Hematopoietic multipotent progenitor cell treated with erythropoietin and hydrocortisone succinate and interleukin-3 and kit ligand, for 6 days (in vitro differentiated cells): ENCODE measurements around the gene USB1.

Experiments
- DNase-seq: peaks from one replicate; pipeline ENCODE4 v3.0.0-alpha.2; 2015

Gene USB1, protein sequence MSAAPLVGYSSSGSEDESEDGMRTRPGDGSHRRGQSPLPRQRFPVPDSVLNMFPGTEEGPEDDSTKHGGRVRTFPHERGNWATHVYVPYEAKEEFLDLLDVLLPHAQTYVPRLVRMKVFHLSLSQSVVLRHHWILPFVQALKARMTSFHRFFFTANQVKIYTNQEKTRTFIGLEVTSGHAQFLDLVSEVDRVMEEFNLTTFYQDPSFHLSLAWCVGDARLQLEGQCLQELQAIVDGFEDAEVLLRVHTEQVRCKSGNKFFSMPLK

DNA sequence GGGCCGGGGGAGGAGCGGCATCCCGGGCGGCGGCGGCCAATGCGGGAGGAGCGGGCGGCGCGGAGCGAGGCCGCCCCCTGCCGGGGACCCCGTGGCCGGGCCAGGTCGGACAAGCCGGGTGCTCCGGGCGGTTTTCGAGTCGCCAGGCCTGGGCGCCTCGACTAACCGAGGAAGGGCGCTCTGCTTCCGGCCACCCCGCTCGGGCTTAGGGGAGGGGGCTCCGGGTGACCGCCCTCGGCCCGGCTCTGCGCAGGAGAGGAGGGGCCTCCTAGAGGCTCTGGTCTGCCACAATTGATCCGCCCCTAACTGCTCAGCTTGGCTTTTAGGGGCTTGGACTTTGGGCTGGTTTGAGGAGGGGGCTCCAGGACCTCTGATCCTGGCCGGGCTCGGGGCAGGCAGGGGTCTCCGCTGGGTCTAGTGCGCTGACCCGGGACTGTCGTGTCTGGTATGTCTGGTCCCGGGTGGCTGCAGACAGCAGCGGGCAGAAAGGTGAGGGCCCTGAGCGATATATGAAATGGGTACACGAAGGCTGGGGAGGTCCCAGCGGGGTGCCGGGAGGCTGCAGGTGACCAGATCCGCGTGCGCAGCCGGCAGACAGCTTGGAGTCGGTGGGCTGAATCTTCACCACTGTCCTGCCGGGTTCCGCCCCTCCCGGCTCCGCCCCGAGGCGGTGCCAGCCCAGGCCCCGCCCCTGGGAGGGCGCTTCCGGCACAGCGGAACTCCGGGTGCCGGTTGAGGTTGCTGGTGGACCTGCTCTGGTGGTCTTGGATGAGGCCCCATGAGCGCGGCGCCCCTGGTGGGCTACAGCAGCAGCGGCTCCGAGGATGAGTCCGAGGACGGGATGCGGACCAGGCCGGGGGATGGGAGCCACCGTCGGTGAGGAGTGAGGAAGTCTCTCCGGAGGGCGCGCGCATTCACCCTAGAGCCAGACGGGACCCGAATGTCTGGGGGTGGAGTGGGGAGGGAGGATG is at the start of gene USB1:
TSS of gene USB1 (plus strand) at position 702 of the 971 bp plus-strand sequence. CDS start at position 779, 77 bp downstream.
- DNase-seq, result peak; percentile 89

DNA sequence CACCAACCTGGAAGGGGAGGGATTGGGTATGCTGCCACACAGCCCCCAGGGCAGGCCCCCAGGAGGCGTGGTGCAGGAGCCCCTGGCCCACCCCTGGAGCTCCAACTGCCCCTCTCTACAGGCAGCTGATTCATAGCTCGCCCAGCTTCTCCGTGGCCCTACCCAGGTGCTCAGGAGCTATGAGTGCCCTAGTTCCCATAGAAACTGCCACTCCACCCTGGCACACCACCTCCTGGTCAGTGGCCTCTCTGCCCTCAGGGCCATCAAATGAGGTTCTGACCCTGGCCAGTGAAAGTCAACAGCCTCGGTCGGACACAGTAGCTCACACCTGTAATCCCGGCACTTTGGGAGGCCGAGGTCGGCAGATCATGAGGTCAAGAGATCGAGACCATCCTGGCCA is 48.3 kb upstream of the USB1 start:
- no peak for DNase-seq

DNA sequence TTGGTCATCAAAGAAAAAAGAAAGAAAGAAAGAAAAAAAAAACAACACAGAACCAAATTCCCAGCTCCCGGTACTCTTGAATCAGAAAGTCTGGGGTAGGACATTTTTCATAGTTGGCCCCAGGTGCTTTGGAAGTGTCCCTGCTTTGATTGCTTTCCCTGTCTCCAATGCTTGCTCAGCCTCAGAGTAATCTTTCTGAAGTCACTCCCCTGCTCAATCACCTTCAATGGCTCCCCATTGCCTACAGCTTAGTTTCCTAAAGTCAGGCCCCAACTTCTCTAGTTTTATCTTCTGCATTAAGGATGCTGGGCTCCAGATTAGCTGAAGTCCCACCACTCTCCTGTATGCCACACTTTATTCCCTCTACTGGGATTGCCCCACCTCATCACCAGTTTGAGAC is 47.4 kb upstream of the USB1 start:
- no peak for DNase-seq

DNA sequence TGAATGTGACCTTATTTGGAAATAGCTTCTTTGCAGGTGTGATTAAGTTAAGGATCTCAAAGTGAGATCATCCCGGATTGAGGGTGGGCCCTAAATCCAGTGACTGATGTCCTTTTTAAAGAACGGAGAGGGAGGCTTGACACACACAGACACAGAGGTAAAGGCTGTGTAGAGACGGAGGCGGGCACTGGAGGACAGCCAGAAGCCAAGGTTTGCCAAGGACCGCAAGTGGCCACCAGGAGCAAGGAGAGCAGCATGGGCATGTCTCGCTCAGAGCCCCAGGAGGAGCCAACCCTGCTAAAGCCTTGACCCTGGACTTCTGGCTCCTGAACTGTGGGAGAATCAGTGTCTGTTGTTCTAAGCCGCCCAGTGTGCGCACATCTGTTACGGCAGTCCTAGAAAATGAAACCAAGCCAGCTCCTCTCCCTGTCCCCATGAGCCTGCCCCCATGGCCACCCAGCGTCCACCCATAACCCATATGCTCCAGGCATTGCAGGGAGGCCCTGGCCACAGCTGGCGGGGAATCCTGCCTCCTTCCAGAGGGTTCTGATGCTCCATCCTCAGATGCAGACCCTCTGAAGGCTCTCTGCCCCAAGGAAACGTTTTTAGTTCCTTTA is 45.5 kb upstream of the USB1 start:
- DNase-seq, result no peak

DNA sequence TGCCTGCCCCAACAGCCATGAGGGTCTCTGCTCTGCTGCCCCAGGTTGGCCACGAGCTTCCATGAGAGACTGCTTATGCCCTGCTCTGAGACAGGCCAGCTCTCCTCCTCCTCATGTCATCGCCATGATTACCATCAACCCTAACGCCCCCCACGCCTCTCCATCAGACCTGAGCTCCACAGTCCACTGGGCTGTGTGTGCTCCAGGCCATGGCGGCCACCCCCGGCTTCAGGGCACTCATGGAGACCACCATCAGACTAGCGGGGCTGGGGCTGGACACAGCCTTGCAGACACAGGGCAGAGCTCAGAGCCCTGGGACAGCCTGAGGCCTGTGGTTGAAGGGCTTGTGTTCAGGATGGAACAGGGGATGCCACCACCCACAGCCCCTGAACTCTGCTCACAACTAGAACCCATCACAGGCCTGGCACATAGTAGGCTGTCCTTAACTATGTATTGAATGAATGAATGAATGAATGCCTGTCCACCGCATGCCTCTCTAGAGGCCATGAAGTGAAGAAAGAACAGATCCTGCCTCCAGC is 44.9 kb upstream of the USB1 start:
- DNase-seq, result no peak

DNA sequence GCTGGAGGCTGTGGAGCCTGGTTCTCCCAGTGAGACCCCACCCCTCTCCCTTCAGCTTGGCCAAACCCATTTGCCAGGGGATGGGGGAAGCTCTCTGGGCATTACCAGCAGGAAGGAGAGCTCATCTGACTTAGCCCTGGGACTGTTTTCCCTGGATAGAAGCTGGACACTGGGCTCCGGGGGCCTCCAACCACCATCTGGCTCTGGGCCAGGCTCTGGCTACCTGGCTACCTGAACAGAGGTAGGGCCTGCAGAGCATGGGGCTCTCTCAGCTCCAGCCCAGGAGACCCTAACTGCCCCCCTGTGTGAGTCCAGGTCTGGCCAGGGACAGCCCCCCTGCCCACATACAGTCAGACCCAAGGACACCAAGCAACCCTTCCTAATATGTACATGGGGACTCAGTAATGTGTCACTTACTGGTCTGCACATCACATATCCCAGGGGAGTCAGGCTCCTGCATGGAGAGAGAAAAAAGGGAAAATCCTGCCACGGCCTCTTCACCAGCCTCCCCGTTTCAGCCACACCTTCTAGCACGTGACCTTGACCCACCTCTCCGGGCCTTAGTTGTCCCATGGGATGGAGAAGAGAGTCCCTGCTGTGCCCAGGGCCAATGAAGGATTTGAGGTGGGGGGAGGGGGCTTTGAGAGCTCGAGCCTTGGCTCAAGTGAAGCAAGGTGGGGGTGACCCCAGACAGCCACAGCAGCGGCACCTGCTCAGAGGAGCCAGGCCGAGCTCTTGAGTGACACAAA is 44.1 kb upstream of the USB1 start:
- DNase-seq, result no peak

DNA sequence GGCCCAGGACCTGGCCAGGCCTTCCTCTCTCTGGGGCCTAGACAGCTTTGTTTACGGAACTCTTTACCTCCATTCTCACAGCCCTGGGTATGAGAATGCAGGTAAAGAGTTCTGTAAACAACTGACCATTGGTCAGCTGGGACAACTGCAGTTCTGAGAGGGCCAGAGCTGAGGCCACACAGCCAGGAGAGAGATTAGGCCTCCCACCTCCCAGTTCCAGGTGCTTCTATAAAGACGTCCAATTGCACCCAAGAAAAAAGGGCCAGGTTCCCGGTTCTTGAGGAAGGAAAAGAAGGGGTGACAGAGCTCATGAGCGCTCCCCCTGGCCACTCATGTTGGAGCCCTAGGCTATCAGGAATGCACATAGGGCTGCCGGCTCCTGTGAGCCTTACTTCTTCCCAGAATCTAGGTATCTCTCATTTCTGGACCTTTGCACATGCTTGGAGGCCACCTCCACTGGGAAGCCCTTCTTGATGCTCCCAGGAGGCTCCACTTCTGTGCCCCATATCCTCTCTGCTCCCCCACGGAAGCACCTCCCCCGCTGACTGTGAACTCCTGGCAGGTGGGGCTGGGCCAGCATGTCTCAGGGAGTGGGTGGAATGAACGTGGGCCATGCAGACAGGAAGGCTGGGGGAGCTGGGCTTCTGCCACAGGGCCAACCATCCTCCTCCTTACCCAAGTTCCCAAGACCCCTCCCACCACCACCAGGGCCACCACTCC is 43.4 kb upstream of the USB1 start:
- DNase-seq, result no peak

DNA sequence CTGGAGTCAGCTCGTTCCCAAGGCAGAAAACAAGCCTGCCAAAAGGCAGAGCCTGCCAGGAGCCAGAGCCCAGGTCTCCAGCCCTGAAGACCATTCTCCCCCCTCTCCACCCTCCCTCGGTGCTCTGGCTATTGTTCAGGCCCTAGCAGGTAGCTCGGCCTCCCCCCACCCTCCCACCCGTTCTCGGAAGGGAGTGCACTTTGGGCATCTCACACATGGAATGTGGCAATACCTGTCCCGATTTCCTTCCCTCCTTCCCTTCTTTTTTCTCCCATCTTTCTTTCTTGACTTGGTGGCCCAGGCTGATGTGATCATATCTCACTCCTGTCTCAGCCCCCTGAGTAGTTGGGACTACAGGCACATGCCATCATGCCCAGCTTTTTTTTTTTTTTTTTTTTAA is 42.7 kb upstream of the USB1 start:
- no peak for DNase-seq

DNA sequence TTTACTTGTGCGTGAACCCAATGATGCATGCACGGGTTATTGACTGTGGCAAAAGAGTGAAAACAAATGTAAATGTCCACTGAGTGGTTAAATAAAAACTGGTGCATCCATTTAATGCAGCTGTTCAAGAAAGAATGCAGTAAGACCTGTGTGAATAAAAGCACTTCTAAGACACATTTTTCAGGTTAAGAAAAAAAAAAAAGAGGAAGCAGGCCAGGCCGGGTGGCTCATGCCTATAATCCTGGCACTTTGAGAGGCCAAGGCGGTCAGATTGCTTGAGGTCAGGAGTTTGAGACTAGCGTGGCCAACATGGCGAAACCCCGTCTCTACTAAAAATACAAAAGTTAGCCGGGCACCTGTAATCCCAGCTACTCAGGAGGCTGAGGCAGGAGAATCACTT is 42.1 kb upstream of the USB1 start:
- no peak for DNase-seq

DNA sequence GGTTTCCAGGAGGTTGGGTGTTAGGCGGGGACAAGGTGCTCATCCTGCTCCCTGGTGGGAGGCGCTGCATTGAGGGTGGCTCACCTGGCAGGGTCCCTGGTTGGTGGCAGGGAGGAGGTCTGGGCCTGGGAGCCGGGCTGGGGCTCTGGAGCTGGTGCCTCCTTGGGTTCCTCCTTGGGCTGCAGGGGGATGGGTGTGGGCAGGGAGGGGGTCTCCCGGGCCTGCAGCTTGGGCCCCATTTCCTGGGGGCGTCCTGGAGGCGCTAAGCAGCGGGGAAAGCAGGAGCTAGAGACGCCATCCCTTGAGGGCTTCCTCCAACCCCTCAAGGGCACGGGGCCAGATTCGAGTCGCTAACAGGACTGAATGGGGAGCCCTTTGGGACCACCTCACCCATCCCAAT is 41.4 kb upstream of the USB1 start:
- DNase-seq, result no peak

DNA sequence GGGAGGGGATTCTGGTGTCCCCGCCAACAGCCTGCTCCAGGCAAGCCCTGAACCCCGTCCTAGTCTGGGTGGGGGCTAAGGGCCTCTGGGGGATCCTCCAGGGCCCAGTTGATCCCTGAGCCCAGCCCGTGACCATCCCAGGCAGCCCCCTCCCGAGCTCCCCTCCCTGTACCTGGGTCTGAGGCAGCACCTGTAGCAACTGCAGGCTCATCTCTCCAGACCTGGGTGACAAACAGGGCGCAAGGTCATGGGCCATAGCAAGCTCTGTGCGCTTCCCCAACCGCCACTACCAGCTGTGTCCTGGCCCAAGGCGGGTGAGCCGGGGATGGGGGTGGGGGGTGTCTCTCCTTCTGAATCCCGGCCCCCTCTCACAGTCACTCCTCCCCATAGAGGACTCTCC is 40.9 kb upstream of the USB1 start:
- DNase-seq, result no peak

DNA sequence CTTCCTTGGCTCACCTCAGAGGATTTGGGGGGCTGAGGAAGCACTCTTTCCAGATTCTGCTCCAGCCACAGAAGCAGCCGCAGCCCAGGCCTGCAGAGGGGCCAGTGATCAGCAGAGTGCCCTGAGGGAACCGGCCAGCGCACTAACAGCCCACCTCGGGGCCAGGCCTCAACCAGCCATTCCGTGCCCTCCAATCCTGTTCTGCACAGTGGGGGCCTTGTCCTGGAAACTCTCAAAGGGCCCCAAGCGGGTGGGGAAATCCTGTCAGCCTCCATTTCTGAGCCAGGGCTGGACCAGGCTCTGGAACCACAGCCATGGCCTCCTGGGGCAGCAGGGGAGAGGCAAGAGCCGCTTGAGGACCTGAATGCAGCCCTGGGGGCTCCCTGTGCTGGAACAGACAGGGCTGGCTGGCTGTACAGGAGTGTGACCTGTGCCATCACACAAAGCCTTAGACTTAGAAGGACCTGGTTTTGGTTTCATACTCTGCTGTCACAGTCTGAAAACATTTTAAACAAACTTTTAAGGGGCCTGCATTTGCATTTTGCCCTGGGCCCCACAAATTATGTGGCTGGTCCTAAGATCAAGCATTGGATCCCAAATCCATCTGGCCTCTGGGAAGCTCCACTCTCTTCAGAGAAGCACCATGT is 40.3 kb upstream of the USB1 start:
- no peak for DNase-seq

DNA sequence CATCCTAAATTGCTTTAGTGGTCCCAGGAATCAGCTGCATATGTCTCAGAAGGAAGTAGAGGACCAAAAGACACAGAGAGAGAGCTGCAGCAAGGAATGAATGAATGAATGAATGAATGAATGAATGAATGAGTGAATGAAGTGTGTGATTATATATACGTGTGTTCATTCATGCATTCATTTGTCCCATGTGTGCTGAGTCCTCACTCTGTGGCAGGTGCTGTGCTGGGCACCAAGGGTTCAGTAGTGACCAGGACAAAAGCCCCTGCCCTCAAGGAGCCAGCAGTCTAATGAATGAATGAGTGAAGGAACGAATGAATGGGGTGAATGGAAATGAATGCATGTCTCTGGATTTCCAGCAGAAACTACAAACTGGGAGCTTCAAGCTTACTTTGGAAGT is 39.7 kb upstream of the USB1 start:
- DNase-seq, result no peak

DNA sequence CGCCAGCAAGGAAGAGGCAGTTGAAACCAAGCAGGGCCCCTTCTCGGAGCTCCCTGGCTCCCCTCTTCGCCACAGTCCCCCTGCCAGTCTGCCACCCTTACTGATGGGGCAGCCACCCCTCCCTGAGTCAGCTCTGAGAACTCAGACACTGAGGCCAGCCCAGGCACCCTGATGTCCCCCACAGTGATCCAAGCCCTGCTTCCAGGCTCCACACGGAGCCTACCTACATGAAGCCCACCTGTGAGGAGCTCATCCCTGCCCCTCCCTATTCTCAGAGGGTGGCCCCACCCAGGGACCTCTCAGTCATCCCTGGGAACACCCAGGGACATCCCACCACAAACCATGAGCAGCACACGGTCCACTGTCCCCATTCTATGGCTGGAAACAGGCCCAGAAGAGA is 39.2 kb upstream of the USB1 start:
- DNase-seq, result no peak

DNA sequence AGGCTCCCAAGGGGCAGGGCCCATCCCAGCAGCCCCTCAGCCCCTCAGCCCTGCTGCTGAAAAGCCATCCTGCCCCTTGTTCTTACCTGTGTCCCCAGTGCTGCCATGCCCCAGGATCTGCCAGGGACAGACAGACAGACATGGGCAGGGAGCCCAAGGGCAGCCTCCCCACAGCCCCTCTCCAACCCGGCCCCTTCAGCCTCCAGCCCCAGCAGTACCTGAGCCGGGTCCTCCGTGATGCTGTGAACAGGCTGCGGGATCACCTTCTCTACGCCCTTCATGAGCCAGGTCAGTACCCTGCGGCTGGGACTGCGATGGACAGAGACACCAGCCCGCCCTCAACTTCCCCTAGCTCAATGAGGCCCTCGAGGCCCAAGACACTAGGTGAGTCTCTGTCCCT is 38.5 kb upstream of the USB1 start:
- DNase-seq, result no peak

DNA sequence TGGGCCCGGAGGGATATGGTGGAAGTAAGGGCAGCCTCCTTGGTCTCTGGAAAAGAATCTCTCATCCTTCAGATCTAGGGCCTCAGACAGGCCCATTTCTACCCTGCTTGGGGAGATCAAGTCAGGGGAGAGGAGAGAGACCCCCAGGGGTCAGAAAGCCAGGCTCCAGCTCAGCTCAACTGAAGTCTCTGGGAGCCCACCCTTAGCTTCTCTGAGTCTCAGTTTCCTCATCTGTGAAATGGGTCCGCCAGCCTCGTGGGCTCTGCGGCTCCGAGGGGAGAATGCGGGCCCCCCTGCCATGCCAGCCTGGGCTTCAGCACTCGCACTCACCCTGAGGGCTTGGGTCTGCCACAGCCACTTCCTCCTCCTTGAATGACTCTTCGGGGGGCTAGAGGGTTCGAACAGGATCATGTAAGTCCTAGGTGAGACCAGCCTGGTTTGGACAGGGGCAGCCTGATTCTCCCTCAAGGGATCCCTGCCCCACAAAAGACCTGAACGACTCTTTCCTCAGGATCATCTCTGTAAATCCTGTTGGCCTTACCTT is 37.0 kb upstream of the USB1 start:
- DNase-seq, result no peak

DNA sequence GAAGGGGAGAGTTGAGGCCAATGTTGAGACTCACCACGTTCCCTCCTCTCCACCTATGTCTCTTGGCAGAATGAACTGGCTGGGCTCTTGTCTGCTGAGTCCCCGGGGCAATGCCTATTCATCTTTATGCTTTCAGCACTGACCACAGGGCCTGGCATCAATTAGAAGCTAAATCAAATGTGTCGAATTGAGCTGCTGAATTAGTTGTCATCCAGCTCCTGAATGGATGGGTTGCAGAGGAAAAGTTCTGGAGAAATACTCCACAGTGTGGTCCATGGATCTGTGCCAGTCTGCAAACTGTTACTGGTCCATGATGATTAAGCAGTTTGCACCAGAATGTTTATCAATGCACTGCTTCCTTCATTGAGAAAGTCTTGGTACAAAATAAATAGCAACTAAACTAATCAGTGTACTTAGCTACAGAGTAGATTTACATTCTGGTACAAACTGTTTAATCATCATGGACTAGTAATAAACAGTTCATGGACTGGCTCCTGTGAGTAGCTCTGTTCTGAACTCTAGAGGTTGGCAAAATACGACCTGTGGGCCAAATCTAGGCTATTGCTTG is 34.9 kb upstream of the USB1 start:
- DNase-seq, result peak; percentile 17

DNA sequence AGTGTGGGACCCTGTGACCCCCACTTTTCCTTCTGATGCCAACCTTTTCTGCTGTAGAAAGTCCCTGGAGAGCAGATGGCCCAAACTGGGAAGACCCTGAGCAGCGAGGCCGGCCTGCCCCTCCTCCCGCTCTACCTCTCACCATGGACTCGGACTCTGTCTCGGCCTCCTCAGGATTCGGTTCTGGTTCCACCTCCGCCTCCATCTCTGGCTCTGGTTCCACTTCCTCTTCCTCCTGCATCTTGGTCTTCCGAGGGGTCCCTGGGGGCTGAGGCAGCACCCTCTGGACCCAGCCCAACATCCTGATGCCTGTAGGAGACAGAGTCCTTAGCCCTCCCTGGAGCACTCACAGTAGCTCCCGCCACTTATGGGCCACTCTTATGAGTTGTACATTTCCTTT is 34.2 kb upstream of the USB1 start:
- DNase-seq, result no peak

DNA sequence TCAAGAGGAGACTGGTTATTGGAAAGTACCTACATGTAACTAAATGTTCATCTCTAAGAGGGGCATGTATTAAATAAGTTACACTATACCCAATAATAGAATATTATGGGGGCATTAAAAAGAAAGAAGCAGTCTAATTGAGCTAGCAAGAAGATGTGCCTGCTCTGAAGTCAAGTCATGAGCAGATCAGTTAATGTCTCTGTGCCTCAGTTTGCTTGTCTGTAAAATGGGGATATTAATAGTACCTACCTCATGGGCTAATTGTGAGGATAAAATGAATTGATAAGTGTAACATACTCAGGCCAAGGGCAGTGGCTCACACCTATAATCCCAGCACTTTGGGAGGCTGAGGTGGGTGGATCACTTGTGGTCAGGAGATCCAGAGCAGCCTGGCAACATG is 33.3 kb upstream of the USB1 start:
- no peak for DNase-seq

DNA sequence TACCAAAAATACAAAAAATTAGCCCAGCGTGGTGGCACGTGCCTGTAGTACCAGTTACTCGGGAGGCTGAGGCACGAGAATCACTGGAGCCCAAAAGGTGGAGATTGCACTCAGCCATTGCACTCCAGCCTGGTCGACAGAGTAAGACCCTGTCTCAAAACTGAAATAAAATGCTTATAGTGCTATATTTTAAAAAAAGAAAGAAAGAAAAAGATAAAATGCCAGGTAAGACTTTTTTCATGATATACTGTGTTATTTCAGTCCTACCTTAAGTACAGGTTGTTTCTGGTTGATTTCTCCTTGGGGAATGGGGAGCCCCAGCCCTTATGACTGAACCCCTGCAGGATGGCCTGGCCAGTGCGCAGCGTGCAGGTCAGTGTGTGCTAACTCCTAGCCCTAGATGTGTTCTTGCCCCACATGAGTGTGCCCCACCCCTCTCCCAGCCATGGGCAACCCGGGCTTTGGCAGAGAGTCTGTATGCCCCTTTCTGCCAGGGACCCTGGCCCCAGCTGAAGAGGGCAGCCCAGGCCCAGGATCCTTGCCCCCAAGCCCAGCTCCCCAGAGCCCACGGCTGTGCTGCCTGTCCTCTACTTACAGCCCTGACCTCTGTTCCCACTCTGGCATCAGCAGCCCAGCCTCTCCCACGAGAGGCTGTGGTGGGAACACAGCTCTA is 31.6 kb upstream of the USB1 start:
- no peak for DNase-seq
